ENCODE data around the gene NTNG1. TPM values are rescaled to one million over a fixed set of nuclear protein-coding genes. Genes with fewer than 3 reads are reported as not detected.

Gene NTNG1
- total RNA-seq, 1 donor from 2014 or later: 8.1 TPM

DNA sequence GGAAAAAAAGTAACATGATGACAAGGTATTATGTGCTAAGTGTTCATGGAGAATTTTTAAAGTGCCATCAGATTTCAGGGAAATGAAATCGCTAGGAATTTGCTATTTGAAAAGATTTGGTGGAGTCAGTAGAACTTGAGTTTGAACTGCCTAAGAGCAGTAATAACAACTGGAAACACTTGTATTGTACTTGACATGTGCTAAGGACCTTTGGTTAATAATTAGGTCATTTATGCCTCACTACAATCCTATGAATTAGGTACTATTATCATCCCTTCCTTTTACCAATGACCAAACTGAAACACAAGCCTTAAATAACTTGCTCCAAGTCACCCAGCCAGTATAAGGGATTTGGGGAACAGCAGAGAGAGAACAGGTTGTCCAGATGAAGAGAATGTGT is 133.4 kb downstream of the NTNG1 start:
- Histone ChIP-seq H3K4me3 (ENCODE audit: insufficient read depth, low read depth, low read length) (no peak overlapping the region), H3K4me1 (ENCODE audit: insufficient read depth, low read length) (no peaks in the 10 kb centered on the region), H3K27me3 (ENCODE audit: insufficient read depth, low read length) (no peaks in the 10 kb centered on the region), H2AFZ (ENCODE audit: low read depth, low read length) (no peak overlapping the region), H3K79me2 (ENCODE audit: insufficient read depth, low read length) (no peaks in the 10 kb centered on the region), H3K36me3 (ENCODE audit: insufficient read depth, low read length) (no peaks in the 10 kb centered on the region), H3K27ac (ENCODE audit: low read depth, low read length) (no peak overlapping the region), H3K9ac (ENCODE audit: low read length) (no peak overlapping the region), H3K9me3 (ENCODE audit: insufficient read depth, low read depth, low read length) (no peaks in the 10 kb centered on the region), H3K4me2 (ENCODE audit: low read length) (no peak overlapping the region), H4K20me1 (ENCODE audit: insufficient read depth, low read length) (no peaks in the 10 kb centered on the region)
- H3K9me3 Mint-ChIP-seq (ENCODE audit: unreplicated experiment): no peaks in the 10 kb centered on the region
- H3K27me3 Mint-ChIP-seq (ENCODE audit: low read depth, unreplicated experiment): no peaks in the 10 kb centered on the region
- H3K4me1 Mint-ChIP-seq (ENCODE audit: low read depth, unreplicated experiment): peaks cover 14% of the 10 kb centered on the region
- no peak overlapping the region for H3K27ac Mint-ChIP-seq (ENCODE audit: unreplicated experiment)
- FAIRE-seq (no peak), DNase-seq (ENCODE audit: low read depth) (no peak)
- TF ChIP-seq, protein P1, sequence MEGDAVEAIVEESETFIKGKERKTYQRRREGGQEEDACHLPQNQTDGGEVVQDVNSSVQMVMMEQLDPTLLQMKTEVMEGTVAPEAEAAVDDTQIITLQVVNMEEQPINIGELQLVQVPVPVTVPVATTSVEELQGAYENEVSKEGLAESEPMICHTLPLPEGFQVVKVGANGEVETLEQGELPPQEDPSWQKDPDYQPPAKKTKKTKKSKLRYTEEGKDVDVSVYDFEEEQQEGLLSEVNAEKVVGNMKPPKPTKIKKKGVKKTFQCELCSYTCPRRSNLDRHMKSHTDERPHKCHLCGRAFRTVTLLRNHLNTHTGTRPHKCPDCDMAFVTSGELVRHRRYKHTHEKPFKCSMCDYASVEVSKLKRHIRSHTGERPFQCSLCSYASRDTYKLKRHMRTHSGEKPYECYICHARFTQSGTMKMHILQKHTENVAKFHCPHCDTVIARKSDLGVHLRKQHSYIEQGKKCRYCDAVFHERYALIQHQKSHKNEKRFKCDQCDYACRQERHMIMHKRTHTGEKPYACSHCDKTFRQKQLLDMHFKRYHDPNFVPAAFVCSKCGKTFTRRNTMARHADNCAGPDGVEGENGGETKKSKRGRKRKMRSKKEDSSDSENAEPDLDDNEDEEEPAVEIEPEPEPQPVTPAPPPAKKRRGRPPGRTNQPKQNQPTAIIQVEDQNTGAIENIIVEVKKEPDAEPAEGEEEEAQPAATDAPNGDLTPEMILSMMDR (IDR thresholded peaks at IDR 0.05; ENCODE audit: insufficient read depth, low read depth, low read length): no peak
- no peak for TF ChIP-seq EZH2 (IDR thresholded peaks at IDR 0.05; ENCODE audit: insufficient read depth, low read length)
- no peaks in the 10 kb centered on the region for H3K36me3 Mint-ChIP-seq (ENCODE audit: low read depth, unreplicated experiment)
- no peak overlapping the region for H3K4me3 Mint-ChIP-seq (ENCODE audit: unreplicated experiment)

DNA sequence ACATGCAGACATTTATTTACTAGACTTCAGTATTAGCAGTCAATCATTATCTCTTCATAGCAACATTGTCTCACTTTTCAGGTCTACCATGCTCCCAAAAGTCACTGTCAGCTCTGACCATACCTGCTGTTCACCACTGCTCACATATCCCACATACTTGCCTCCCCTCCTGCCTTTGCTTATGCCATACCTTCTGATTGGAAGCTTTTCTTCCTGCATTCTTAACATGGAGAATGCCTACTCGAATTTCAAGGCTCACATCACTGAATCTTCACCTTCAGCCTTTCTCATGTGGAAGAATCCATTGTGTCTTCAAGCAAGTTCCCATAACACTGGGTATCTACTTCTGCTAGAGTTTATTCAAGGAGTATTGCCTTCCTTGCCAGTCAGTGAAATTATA is 135.4 kb downstream of the NTNG1 start:
- H3K27me3 ChIP-seq (ENCODE audit: insufficient read depth, low read length): no peaks in the 10 kb centered on the region
- Mint-ChIP-seq H3K4me1 (ENCODE audit: low read depth, unreplicated experiment) (peaks cover 14% of the 10 kb centered on the region), H3K9me3 (ENCODE audit: unreplicated experiment) (no peaks in the 10 kb centered on the region), H3K27ac (ENCODE audit: unreplicated experiment) (no peak overlapping the region), H3K4me3 (ENCODE audit: unreplicated experiment) (no peak overlapping the region), H3K27me3 (ENCODE audit: low read depth, unreplicated experiment) (no peaks in the 10 kb centered on the region), H3K36me3 (ENCODE audit: low read depth, unreplicated experiment) (no peaks in the 10 kb centered on the region)
- H4K20me1 ChIP-seq (ENCODE audit: insufficient read depth, low read length): no peaks in the 10 kb centered on the region
- FAIRE-seq: no peak
- TF ChIP-seq, protein P1 (IDR thresholded peaks at IDR 0.05; ENCODE audit: insufficient read depth, low read depth, low read length): no peak
- TF ChIP-seq EZH2 (IDR thresholded peaks at IDR 0.05; ENCODE audit: insufficient read depth, low read length): no peak
- no peaks in the 10 kb centered on the region for H3K4me1 ChIP-seq (ENCODE audit: insufficient read depth, low read length)
- H3K36me3 ChIP-seq (ENCODE audit: insufficient read depth, low read length): no peaks in the 10 kb centered on the region
- H2AFZ ChIP-seq (ENCODE audit: low read depth, low read length): no peak overlapping the region
- DNase-seq (ENCODE audit: low read depth): no peak
- H3K79me2 ChIP-seq (ENCODE audit: insufficient read depth, low read length): no peaks in the 10 kb centered on the region
- no peaks in the 10 kb centered on the region for H3K9me3 ChIP-seq (ENCODE audit: insufficient read depth, low read depth, low read length)
- no peak overlapping the region for H3K9ac ChIP-seq (ENCODE audit: low read length)
- H3K4me2 ChIP-seq (ENCODE audit: low read length): no peak overlapping the region
- no peak overlapping the region for H3K4me3 ChIP-seq (ENCODE audit: insufficient read depth, low read depth, low read length)
- H3K27ac ChIP-seq (ENCODE audit: low read depth, low read length): no peak overlapping the region

DNA sequence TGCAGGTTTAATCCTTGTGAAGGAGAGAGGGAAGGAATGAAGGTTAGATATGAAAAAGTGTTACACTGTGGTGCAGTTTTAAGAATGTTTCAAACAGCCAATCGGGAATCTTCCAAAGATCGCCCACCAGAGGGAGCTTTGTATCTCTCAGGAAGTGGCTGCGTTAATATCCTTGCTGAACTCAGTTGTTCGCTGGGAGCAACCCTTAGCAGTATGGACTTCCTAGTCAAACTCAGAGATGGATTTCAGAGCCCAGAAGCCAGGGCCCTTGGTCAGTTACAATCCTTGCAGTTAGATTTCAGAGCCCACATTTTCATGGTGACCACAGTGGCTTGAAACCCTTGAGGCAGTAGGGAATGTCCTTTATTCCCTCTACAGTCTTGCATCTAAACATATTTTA is 136.2 kb downstream of the NTNG1 start:
- H2AFZ ChIP-seq (ENCODE audit: low read depth, low read length): no peak overlapping the region
- no peaks in the 10 kb centered on the region for H4K20me1 ChIP-seq (ENCODE audit: insufficient read depth, low read length)
- no peak overlapping the region for H3K4me3 ChIP-seq (ENCODE audit: insufficient read depth, low read depth, low read length)
- DNase-seq (ENCODE audit: low read depth) (peak; percentile 56), FAIRE-seq (peak; percentile 89)
- Mint-ChIP-seq H3K27me3 (ENCODE audit: low read depth, unreplicated experiment) (no peaks in the 10 kb centered on the region), H3K4me3 (ENCODE audit: unreplicated experiment) (no peak overlapping the region), H3K4me1 (ENCODE audit: low read depth, unreplicated experiment) (peaks cover 14% of the 10 kb centered on the region), H3K36me3 (ENCODE audit: low read depth, unreplicated experiment) (no peaks in the 10 kb centered on the region), H3K9me3 (ENCODE audit: unreplicated experiment) (no peaks in the 10 kb centered on the region), H3K27ac (ENCODE audit: unreplicated experiment) (no peak overlapping the region)
- no peak for TF ChIP-seq EZH2 (IDR thresholded peaks at IDR 0.05; ENCODE audit: insufficient read depth, low read length)
- TF ChIP-seq, protein P1 (IDR thresholded peaks at IDR 0.05; ENCODE audit: insufficient read depth, low read depth, low read length): peak; percentile 55
- H3K4me1 ChIP-seq (ENCODE audit: insufficient read depth, low read length): no peaks in the 10 kb centered on the region
- H3K79me2 ChIP-seq (ENCODE audit: insufficient read depth, low read length): no peaks in the 10 kb centered on the region
- H3K27me3 ChIP-seq (ENCODE audit: insufficient read depth, low read length): no peaks in the 10 kb centered on the region
- no peak overlapping the region for H3K4me2 ChIP-seq (ENCODE audit: low read length)
- no peak overlapping the region for H3K9ac ChIP-seq (ENCODE audit: low read length)
- no peaks in the 10 kb centered on the region for H3K36me3 ChIP-seq (ENCODE audit: insufficient read depth, low read length)
- H3K27ac ChIP-seq (ENCODE audit: low read depth, low read length): no peak overlapping the region
- no peaks in the 10 kb centered on the region for H3K9me3 ChIP-seq (ENCODE audit: insufficient read depth, low read depth, low read length)
